ENCODE measurements around the gene GPR83.
"Not testable (repeated sequence)": the region's sequence is repeated elsewhere in the genome, so short reads cannot be mapped to it uniquely, and the experiment has no call there.

Gene GPR83

DNA sequence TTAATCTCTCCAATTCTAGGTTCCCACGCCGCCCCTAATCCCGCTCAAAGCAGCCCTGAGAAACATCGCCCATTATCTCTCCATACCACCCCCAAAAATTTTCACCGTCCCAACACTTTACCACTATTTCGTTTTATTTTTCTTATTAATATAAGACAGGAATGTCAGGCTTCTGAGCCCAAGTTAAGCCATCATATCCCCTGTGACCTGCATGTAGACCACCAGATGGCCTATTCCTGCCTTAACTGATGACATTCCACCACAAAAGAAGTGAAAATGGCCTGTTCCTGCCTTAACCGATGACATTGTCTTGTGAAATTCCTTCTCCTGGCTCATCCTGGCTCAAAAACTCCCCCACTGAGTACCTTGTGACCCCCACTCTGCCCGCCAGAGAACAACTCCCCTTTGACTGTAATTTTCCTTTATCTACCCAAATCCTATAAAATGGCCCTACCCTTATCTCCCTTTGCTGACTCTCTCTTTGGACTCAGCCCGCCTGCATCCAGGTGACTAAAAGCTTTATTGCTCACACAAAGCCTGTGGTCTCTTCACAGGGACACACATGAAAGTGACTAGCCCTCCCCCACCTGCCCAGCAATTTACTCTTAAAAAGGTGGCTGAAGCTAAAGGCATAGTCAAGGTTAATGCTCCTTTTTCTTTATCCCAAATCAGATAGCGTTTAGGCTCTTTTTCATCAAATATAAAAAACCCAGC, 50.2 kb downstream of the GPR83 start:
- DNase-seq: not testable (repeated sequence)

DNA sequence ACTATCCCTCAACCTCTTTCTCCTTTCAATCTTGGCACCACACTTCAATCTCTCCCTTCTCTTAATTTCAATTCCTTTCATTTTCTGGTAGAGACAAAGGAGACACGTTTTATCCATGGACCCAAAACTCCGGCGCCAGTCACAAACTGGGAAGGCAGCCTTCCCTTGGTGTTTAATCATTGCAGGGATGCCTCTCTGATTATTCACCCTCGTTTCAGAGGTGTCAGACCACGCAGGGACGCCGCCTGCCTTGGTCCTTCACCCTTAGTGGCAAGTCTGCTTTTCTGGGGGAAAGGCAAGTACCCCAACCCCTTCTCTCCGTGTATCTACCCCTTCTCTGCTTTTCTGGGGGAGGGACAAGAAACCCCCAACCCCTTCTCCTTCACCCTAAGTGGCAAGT, 54.9 kb downstream of the GPR83 start:
- not testable (repeated sequence) for DNase-seq

DNA sequence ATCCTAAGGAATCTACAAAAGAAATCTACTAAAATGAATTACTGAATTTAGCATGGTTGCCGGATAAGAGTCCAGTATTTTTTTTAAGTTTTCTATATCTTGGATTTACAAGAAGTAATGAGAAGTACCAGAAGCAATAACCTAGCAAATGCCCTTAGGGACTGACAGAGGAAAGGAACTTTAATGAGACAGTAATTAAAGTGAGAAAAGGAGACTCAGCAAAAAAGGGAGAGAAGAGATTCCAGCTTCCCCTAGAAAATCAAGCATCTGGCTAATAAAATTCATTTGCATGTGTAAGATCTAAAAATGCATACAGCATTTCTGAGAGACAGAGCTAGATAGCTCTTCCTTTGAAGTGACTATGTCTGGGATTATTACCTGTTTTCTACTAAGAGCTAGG, 57.7 kb downstream of the GPR83 start:
- DNase-seq: no peak

DNA sequence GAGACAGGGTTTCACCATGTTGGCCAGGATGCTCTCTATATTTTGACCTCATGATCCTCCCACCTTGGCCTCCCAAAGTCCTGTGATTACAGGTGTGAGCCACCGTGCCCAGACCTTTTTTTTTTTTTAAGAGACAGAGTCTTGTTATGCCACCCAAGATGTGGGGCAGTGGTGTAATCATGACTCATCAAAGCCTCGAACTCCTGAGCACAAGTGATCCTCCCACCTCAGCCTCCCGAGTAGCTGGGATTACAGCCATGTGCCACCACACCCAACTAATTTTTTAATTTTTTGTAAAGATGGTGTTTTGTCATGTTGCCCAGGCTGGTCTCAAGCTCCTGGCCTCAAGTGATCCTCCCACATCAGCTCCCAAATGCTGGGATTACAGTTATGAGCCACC, 59.0 kb downstream of the GPR83 start:
- no peak for DNase-seq

DNA sequence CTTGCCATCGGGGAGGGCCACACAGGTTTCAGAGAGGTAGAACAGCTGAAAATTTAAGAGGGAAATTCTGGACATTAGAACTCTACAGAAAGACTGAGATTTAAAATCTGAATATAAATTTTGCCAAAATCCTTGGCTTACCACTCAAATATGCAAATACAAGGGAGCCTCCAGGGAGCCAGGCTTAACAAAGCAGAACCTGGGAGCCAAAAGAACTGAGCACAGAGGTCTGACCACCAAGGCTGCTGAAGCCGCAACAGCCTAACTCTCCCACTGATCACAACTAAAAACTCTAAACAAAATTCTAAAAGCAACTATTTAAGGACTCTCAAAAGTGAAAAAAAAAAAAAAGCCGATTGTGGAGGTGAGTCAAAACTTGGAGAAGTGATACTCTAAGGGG, 62.6 kb downstream of the GPR83 start:
- no peak for DNase-seq

DNA sequence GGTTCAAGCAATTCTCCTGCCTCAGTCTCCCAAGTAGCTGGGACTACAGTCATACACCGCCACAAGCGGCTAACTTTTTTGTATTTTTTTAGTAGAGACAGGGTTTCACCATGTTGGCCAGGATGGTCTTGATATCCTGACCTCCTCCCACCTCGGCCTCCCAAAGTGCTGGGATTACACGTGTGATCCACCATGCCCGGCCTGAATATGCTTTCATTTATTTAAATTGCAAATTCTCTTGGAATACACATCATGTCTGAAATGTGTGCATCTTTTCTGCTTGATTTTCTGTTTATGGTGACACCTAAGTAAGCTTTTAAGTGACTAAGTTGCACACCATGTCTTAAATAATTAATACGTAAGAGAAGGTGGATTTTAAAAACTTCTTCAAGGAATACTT, 65.2 kb downstream of the GPR83 start:
- no peak for DNase-seq

DNA sequence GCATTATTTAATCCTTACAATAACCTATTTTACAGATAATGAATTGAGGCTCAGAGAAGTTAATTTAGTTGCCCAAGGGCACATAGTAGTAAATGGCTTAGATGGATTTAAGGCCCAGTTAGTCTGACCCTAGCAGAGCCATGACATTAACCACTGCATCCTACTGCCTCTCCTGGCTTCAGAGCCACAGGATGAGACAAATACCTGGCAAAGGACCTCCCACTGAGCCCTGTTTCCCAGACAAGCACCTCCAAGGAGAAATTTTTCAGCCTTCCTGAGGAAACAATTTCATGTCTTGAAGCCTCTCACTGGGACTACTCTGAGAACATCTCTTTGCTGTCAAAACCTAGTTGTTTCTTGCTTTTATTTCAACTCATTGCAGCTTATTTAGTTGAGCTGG, 68.4 kb downstream of the GPR83 start:
- DNase-seq: no peak

DNA sequence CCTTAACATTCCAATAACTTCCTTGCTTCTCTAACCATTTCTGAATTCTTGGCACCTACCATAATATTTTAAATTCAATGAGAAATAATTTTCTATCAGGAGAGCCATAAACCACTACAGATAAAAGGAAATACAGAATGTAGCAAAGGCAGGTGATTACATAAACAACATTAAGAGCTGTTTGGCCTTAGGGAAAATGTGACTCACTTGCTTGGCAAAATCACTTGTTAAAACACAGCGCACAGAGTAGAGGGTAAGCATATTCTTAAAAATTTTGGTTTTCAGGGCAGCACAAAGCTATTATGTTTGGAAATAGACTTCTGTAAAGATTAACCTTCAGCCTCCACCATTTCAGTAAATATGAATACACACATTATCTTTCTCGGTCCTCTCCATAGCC, 70.4 kb downstream of the GPR83 start:
- DNase-seq: no peak

DNA sequence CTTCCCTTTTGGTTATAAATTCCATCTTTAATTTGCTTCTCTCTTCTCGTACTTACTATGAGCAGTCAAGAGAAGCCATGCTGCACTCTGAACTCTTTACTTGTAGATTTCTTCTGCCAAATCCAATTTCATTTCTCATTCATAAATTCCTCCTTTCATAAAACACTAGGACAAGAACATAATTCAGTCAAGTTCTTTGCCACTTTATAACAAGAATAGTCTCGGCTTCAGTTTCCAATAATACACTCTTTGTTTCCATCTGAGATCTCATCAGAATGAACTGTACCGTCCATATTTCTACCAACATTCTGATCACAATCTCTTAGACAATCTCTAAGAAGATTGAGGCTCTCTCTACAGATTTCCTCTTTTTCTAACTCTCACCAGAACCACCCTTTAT, 71.7 kb downstream of the GPR83 start:
- no peak for DNase-seq

DNA sequence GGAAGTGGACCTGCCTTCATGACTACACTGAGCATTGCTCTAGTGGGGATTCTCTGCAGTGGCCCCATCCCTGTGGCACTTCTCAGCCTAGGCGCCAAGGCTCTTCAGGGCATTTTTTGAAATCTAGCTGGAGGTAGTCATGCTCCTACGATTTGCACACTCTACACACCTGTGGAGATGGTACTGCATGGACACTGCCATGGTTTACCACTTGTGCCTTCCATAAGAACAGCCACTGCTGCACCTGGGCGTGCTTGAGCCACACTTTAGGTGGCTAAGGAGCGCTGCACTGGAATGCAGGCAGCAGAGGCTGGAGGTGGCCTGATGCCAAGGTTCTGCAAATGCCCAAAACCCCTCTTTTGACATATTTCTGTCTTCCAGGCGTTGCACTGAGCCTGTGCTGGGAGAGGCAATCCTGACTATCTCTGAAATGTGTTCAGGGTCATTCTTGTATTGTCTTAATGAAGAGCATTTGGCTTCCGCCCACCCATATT, 72.6 kb downstream of the GPR83 start:
- no peak for DNase-seq

Measured in NCI-H1048 (cell line).